ENCODE measurements around the gene PPP3CA.

PPP3CA gene

GRCh38 chr4:101141230-101141629 is 206.1 kb downstream of the PPP3CA start:
- Histone ChIP-seq H3K4me3 (ENCODE audit: low read length) (no peak overlapping the region), H3K9ac (ENCODE audit: low read length) (no peak overlapping the region), H3K4me2 (ENCODE audit: low read depth, low read length) (no peak overlapping the region), H3K79me2 (ENCODE audit: low read length) (no peaks in the 10 kb centered on the region), H3F3A (ENCODE audit: insufficient read depth, low read length) (no peaks in the 10 kb centered on the region), H3K9me2 (replicated peaks; ENCODE audit: insufficient read depth, low read length) (no peaks in the 10 kb centered on the region), H3K27me3 (replicated peaks; ENCODE audit: insufficient read depth, low read length) (no peaks in the 10 kb centered on the region), H2AFZ (ENCODE audit: low read length) (no peak overlapping the region), H3K4me1 (ENCODE audit: low read length) (no peaks in the 10 kb centered on the region), H4K20me1 (ENCODE audit: insufficient read depth, low read length) (no peaks in the 10 kb centered on the region), H3K36me3 (replicated peaks; ENCODE audit: insufficient read depth, low read length) (no peaks in the 10 kb centered on the region), H3K27ac (ENCODE audit: low read length) (no peak overlapping the region), H3K9me3 (replicated peaks; ENCODE audit: insufficient read depth, low read length) (no peaks in the 10 kb centered on the region)
- DNase-seq, result no peak
- TF ChIP-seq CTCF (IDR thresholded peaks at IDR 0.05; ENCODE audit: low read length), result no peak

- 0 out of 2 replicates have a peak, but pooled peaks cover 7% of the 10 kb centered on the region for H3K4me1 ChIP-seq (ENCODE audit: low read length)
- H4K20me1 ChIP-seq (ENCODE audit: insufficient read depth, low read length), result no peaks in the 10 kb centered on the region
- H3K79me2 ChIP-seq (ENCODE audit: low read length), result peaks cover 2% of the 10 kb centered on the region; the same call in 1 of the 2 replicates
- H3K9ac ChIP-seq (ENCODE audit: low read length), result no peak overlapping the region
- H3K27me3 ChIP-seq (replicated peaks; ENCODE audit: insufficient read depth, low read length), result no peaks in the 10 kb centered on the region
- H3K9me3 ChIP-seq (replicated peaks; ENCODE audit: insufficient read depth, low read length), result no peaks in the 10 kb centered on the region
- H3K4me2 ChIP-seq (ENCODE audit: low read depth, low read length), result no peak overlapping the region
- no peak overlapping the region for H3K4me3 ChIP-seq (ENCODE audit: low read length)
- H3K27ac ChIP-seq (ENCODE audit: low read length), result no peak overlapping the region
- no peaks in the 10 kb centered on the region for H3K36me3 ChIP-seq (replicated peaks; ENCODE audit: insufficient read depth, low read length)
- no peaks in the 10 kb centered on the region for H3K9me2 ChIP-seq (replicated peaks; ENCODE audit: insufficient read depth, low read length)
- no peak overlapping the region for H2AFZ ChIP-seq (ENCODE audit: low read length)
- TF ChIP-seq EZH2phosphoT487 (IDR thresholded peaks at IDR 0.05; ENCODE audit: low read length), result no peak
- TF ChIP-seq EZH2 (optimal IDR thresholded peaks at IDR 0.05; ENCODE audit: low read depth, low read length), result no peak
- TF ChIP-seq CTCF (IDR thresholded peaks at IDR 0.05; ENCODE audit: low read length), result no peak
- H3F3A ChIP-seq (ENCODE audit: insufficient read depth, low read length), result no peaks in the 10 kb centered on the region
- no peak for DNase-seq
Observed at GRCh38 chr4:101140228-101140627, 207.1 kb downstream of the PPP3CA start.

GRCh38 chr4:101136373-101137370 is 210.7 kb downstream of the PPP3CA start:
- Histone ChIP-seq H3K9me2 (replicated peaks; ENCODE audit: insufficient read depth, low read length) (no peaks in the 10 kb centered on the region), H3K79me2 (ENCODE audit: low read length) (peaks cover 4% of the 10 kb centered on the region; the same call in 1 of the 2 replicates), H2AFZ (ENCODE audit: low read length) (no peak overlapping the region), H3K27me3 (replicated peaks; ENCODE audit: insufficient read depth, low read length) (no peaks in the 10 kb centered on the region), H3K9me3 (replicated peaks; ENCODE audit: insufficient read depth, low read length) (no peaks in the 10 kb centered on the region), H3K4me1 (ENCODE audit: low read length) (0 out of 2 replicates have a peak, but pooled peaks cover 8% of the 10 kb centered on the region), H3K9ac (ENCODE audit: low read length) (no peak overlapping the region), H3K4me3 (ENCODE audit: low read length) (no peak overlapping the region), H3F3A (ENCODE audit: insufficient read depth, low read length) (no peaks in the 10 kb centered on the region), H4K20me1 (ENCODE audit: insufficient read depth, low read length) (no peaks in the 10 kb centered on the region), H3K36me3 (replicated peaks; ENCODE audit: insufficient read depth, low read length) (no peaks in the 10 kb centered on the region), H3K4me2 (ENCODE audit: low read depth, low read length) (no peak overlapping the region), H3K27ac (ENCODE audit: low read length) (no peak overlapping the region)
- DNase-seq, result no peak
- TF ChIP-seq CTCF (IDR thresholded peaks at IDR 0.05; ENCODE audit: low read length) (no peak), EZH2phosphoT487 (IDR thresholded peaks at IDR 0.05; ENCODE audit: low read length) (no peak), EZH2 (optimal IDR thresholded peaks at IDR 0.05; ENCODE audit: low read depth, low read length) (no peak)

All from MM.1S (cell line).